Spleen (tissue), 11 donors: ENCODE data around the gene MYLK. TPM values are rescaled to one million over a fixed set of nuclear protein-coding genes. Genes with fewer than 3 reads are reported as not detected.

ENCODE experiments used
- DNase-seq: peaks from one replicate; pipeline ENCODE4 v3.0.0-alpha.2; 2020
- H3K27ac ChIP-seq, 8 donors: fragments of 200-600 bp; sonication (generic) in 7 of 8; 1 replicate in 4 of 8; 2 replicates in 4 of 8; pipeline versions ENCODE4 v1.5.0 to v1.8.0; 2016 to 2021; ENCODE audit warnings: inconsistent platforms in 4 of 8, mild to moderate bottlenecking in 4 of 8, moderate library complexity in 1 of 8
- H3K27me3 ChIP-seq, 7 donors: fragments of 200-600 bp; sonication (generic) in 6 of 7; replicated peaks in 1 of 7; 1 replicate in 4 of 7; 2 replicates in 3 of 7; pipeline versions ENCODE4 v1.5.0 to v1.8.0; 2016 to 2021; ENCODE audit warnings: inconsistent platforms in 3 of 7, mild to moderate bottlenecking in 1 of 7
- H3K36me3 ChIP-seq, 6 donors: fragments of 200-600 bp; sonication (generic) in 5 of 6; 1 replicate in 4 of 6; 2 replicates in 2 of 6; pipeline versions ENCODE4 v1.5.0 to v1.8.0; 2016 to 2021; ENCODE audit warnings: inconsistent platforms in 2 of 6
- H3K4me1 ChIP-seq, 6 donors: fragments of 200-600 bp; sonication (generic) in 5 of 6; 1 replicate in 3 of 6; 2 replicates in 3 of 6; pipeline versions ENCODE4 v1.5.0 to v1.8.0; 2016 to 2021; ENCODE audit warnings: inconsistent platforms in 3 of 6
- H3K4me3 ChIP-seq, 8 donors: fragments of 200-600 bp; sonication (generic) in 7 of 8; 1 replicate in 4 of 8; 2 replicates in 4 of 8; pipeline versions ENCODE4 v1.5.0 to v1.8.0; 2016 to 2021; ENCODE audit warnings: inconsistent platforms in 4 of 8, mild to moderate bottlenecking in 4 of 8, moderate library complexity in 2 of 8
- H3K9me3 ChIP-seq, 8 donors: fragments of 200-600 bp; sonication (generic) in 7 of 8; 1 replicate in 4 of 8; 2 replicates in 4 of 8; pipeline versions ENCODE4 v1.5.0 to v1.8.0; 2016 to 2021; ENCODE audit warnings: inconsistent platforms in 4 of 8
- CTCF ChIP-seq, 11 experiments: fragments of 200-600 bp in 7 of 11; fragments of 450-650 bp in 4 of 11; sonication (generic) in 4 of 11; IDR thresholded peaks in 8 of 11; conservative IDR thresholded peaks in 3 of 11; 1 replicate in 7 of 11; 2 replicates in 4 of 11; pipeline versions ENCODE4 v1.4.0 to v1.8.0; 2016 to 2021; ENCODE audit warnings: antibody characterized with exemption in 11 of 11, inconsistent platforms in 4 of 11, mild to moderate bottlenecking in 1 of 11
- POLR2A ChIP-seq, 3 donors: fragments of 450-650 bp; IDR thresholded peaks; one replicate each; pipeline ENCODE4 v1.5.1; 2017; ENCODE audit warnings: antibody characterized with exemption in 3 of 3, mild to moderate bottlenecking in 1 of 3
- POLR2AphosphoS5 ChIP-seq, 3 donors: sonication (generic); formaldehyde crosslinking; IDR thresholded peaks; one replicate each; pipeline ENCODE4 v1.5.1; 2017; ENCODE audit warnings: antibody characterized with exemption in 3 of 3
- WGBS, 5 donors: extraction: QIAGEN DNeasy Blood & Tissue Kit in 3 of 5; methylation state at CpG; one replicate each; pipeline versions ENCODE4 v1.1.5 to v1.1.7; 2013 to 2018; 5-methylcytosine and 5-hydroxymethylcytosine counted together
- intact Hi-C: fragments of 100-400 bp; cut with DNase I; formaldehyde crosslinking; loops from one replicate; pipeline ENCODE4 v1.15.0; 2023; ENCODE audit warnings: low total_unique reads
- polyA plus RNA-seq, 3 donors: library from polyadenylated mRNA; stranded (reverse); fragments of 200-250 nt; gene quantifications; one replicate each; pipeline ENCODE4 v1.2.1, GENCODE V29; 2013
- total RNA-seq, 7 donors: library from RNA; depleted of rRNA in 3 of 7; stranded (reverse); fragments of >200 nt in 3 of 7; fragmentation: NEBNext Ultra II Directional in 4 of 7; extraction: Animal tissue kit (Norgen Biotek cat#: 25700) in 4 of 7; gene quantifications; one replicate each; pipeline versions ENCODE4 v1.1.0 to v1.2.1, GENCODE V29; 2016 to 2021
- donor health status: healthy with polysubstance abuse.
- donor health status: DM: no; HTN: no; CAD: no; lungs with moderate emphysema.
- donor health status: DM: no; HTN: no; CAD: no.
- donor health status: Bipolar disorder and iron deficiency.
- donor health status: healthy.
- donor health status: DM: no; HTN: no; CAD: no.
- donor health status: DM: yes; HTN: yes; CAD: no.

MYLK gene
- total and polyA plus RNA-seq, 10 donors: 11.1 to 343 (median 154) TPM

- intact Hi-C loops: no loop called here
- no peak overlapping the region for H3K27ac ChIP-seq
- no peaks in the 10 kb centered on the region for H3K36me3 ChIP-seq
- TF ChIP-seq CTCF (IDR thresholded peaks at IDR 0.05 in 8 of 11, conservative IDR thresholded peaks at IDR 0.05 in 3 of 11) (no peak), POLR2AphosphoS5 (IDR thresholded peaks at IDR 0.05) (no peak), POLR2A (IDR thresholded peaks at IDR 0.05) (no peak)
- H3K27me3 ChIP-seq: no peaks in the 10 kb centered on the region
- no peak overlapping the region for H3K4me3 ChIP-seq
- no peaks in the 10 kb centered on the region for H3K4me1 ChIP-seq
- DNase-seq: no peak
- peaks cover 0 to 7% (median 0%) of the 10 kb centered on the region in 8 donors for H3K9me3 ChIP-seq
Measured at GRCh38 chr3:123862152-123862551, 22.0 kb downstream of the MYLK start.

DNA sequence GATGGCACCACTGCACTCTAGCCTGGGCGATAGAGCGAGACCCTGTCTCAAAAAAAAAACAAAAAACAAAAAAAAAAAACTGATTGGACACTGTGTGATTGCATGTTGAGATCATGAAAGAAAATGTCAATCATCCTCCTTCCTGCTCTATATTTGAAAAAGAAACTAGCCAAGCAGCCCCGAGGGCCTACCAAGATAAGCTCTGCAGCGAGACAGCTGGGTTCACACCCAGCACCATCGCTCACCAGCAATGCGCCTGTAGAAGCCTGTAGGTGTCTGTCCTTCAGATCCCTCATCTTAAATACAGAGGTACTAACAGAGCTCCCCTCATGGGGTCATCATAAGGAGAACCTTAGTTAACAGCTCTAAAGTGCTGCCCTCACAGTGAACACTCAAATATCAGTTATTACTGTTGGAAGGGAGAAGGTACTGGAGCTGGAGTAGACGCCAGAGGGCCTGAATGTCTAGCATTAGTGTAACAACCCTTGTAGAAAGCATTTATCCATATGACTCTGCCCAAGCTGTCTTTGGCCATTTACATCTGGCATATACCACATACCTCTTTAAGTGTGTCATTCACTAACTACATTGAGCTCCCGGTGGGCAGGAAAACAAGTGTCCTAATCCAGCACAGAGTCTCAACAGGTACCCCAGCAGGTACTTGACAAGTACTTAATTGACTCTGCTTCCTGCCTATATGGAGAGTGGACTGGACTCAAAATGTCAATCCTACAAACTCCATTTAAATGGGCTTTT lies 22.9 kb downstream of the MYLK start:
- DNase-seq: no peak
- no peak for TF ChIP-seq CTCF (IDR thresholded peaks at IDR 0.05 in 8 of 11, conservative IDR thresholded peaks at IDR 0.05 in 3 of 11)
- WGBS, 5 donors: 84 to 89% (median 87%) methylated on average over 8 of the region's 8 CpGs
- Histone ChIP-seq H3K4me3 (no peak overlapping the region), H3K9me3 (peaks cover 0 to 7% (median 0%) of the 10 kb centered on the region in 8 donors), H3K36me3 (no peaks in the 10 kb centered on the region), H3K27me3 (no peaks in the 10 kb centered on the region), H3K27ac (no peak overlapping the region), H3K4me1 (no peaks in the 10 kb centered on the region)
- intact Hi-C loops: no loop called here

- TF ChIP-seq POLR2A (IDR thresholded peaks at IDR 0.05) (no peak), CTCF (IDR thresholded peaks at IDR 0.05 in 8 of 11, conservative IDR thresholded peaks at IDR 0.05 in 3 of 11) (no peak)
- no peak overlapping the region for H3K27ac ChIP-seq
- H3K36me3 ChIP-seq: no peaks in the 10 kb centered on the region
- H3K9me3 ChIP-seq: peaks cover 0 to 6% (median 0%) of the 10 kb centered on the region in 8 donors
- no peaks in the 10 kb centered on the region for H3K27me3 ChIP-seq
- intact Hi-C loops: no loop called here
- DNase-seq: no peak
- H3K4me3 ChIP-seq: no peak overlapping the region
- WGBS, 5 donors: 78 to 100% (median 89%) methylated on average over 1 of the region's 1 CpG
- no peaks in the 10 kb centered on the region for H3K4me1 ChIP-seq
Measured at GRCh38 chr3:123859177-123859576, 25.0 kb downstream of the MYLK start.

- no peaks in the 10 kb centered on the region for H3K27me3 ChIP-seq
- H3K36me3 ChIP-seq: no peaks in the 10 kb centered on the region
- intact Hi-C loops: no loop called here
- H3K27ac ChIP-seq: no peak overlapping the region
- H3K4me3 ChIP-seq: no peak overlapping the region
- H3K4me1 ChIP-seq: no peaks in the 10 kb centered on the region
- H3K9me3 ChIP-seq: peaks cover 0 to 9% (median 2%) of the 10 kb centered on the region in 8 donors
- no peak for DNase-seq
- no peak for TF ChIP-seq POLR2AphosphoS5 (IDR thresholded peaks at IDR 0.05)
- no peak for TF ChIP-seq CTCF (IDR thresholded peaks at IDR 0.05 in 8 of 11, conservative IDR thresholded peaks at IDR 0.05 in 3 of 11)
- no peak for TF ChIP-seq POLR2A (IDR thresholded peaks at IDR 0.05)
- WGBS, 5 donors: 69 to 94% (median 85%) methylated on average over 2 of the region's 2 CpGs
Measured at GRCh38 chr3:123854905-123855304, 29.2 kb downstream of the MYLK start.
